Measurements from ENCODE around the gene CST3.

- TF ChIP-seq, protein P1, sequence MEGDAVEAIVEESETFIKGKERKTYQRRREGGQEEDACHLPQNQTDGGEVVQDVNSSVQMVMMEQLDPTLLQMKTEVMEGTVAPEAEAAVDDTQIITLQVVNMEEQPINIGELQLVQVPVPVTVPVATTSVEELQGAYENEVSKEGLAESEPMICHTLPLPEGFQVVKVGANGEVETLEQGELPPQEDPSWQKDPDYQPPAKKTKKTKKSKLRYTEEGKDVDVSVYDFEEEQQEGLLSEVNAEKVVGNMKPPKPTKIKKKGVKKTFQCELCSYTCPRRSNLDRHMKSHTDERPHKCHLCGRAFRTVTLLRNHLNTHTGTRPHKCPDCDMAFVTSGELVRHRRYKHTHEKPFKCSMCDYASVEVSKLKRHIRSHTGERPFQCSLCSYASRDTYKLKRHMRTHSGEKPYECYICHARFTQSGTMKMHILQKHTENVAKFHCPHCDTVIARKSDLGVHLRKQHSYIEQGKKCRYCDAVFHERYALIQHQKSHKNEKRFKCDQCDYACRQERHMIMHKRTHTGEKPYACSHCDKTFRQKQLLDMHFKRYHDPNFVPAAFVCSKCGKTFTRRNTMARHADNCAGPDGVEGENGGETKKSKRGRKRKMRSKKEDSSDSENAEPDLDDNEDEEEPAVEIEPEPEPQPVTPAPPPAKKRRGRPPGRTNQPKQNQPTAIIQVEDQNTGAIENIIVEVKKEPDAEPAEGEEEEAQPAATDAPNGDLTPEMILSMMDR (IDR thresholded peaks at IDR 0.05; ENCODE audit: low read depth, low read length): no peak
- TF ChIP-seq POLR2A (IDR thresholded peaks at IDR 0.05; ENCODE audit: extremely low read depth, insufficient read length) (no peak), MYC (IDR thresholded peaks at IDR 0.05; ENCODE audit: low read depth, low read length) (no peak), MAX (IDR thresholded peaks at IDR 0.05; ENCODE audit: low read depth, low read length) (no peak)
Observed at GRCh38 chr20:23612396-23612795, 25.4 kb downstream of the CST3 start.
